Neutrophil (primary cell): ENCODE measurements around the gene AIG1.

Experiments used
- H3K27ac ChIP-seq: fragments of 200-600 bp; sonication (generic); 2 replicates; pipeline ENCODE4 v1.5.1; 2016; ENCODE audit warnings: mild to moderate bottlenecking, moderate library complexity
- H3K27me3 ChIP-seq: fragments of 200-600 bp; sonication (generic); 2 replicates; pipeline ENCODE4 v1.6.0; 2016; ENCODE audit warnings: mild to moderate bottlenecking
- H3K36me3 ChIP-seq: fragments of 200-600 bp; sonication (generic); 2 replicates; pipeline ENCODE4 v1.5.1; 2017
- H3K4me1 ChIP-seq, 2 experiments: fragments of 200-600 bp in 1 of 2; sonication (generic) in 1 of 2; 1 replicate in 1 of 2; 2 replicates in 1 of 2; pipeline versions ENCODE4 v1.5.1 to v1.6.1; 2013 to 2016; ENCODE audit warnings: low read depth in 1 of 2, low read length in 1 of 2, mild to moderate bottlenecking in 1 of 2, moderate library complexity in 1 of 2; ENCODE audit not compliant: control insufficient read depth in 1 of 2, insufficient read depth in 1 of 2
- H3K4me3 ChIP-seq, 2 experiments: fragments of 200-600 bp in 1 of 2; sonication (generic) in 1 of 2; 1 replicate in 1 of 2; 2 replicates in 1 of 2; pipeline ENCODE4 v1.5.1; 2013 to 2016; ENCODE audit warnings: low read depth in 1 of 2, low read length in 1 of 2, mild to moderate bottlenecking in 1 of 2, moderate library complexity in 1 of 2
- H3K9me3 ChIP-seq: fragments of 200-600 bp; sonication (generic); 2 replicates; pipeline ENCODE4 v1.5.1; 2016
- TF ChIP-seq, protein P1 (sequence below): fragments of 200-600 bp; sonication (generic); IDR thresholded peaks from 2 replicates; pipeline ENCODE4 v1.5.1; 2016; ENCODE audit warnings: antibody characterized with exemption

Gene AIG1

DNA sequence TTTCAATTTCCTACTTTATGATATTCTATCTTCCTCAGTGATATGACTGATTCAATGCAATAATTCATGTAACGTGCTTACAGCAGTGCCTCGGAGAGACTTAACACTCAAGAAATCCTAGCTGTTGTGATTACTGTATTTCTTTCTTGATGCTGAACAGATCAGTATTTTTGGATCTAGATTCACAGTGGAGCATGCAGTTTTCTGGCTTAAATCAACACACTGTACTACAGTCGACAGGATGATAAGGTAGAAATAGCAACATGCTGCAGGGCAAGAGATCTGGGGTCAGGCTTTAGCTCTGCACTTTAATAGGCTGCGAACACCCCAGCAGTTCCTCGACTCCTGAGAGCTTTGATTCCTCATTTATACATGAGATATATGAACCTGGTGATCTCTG lies 161.0 kb downstream of the AIG1 start:
- Histone ChIP-seq H3K4me1 (no peaks in the 10 kb centered on the region), H3K9me3 (no peaks in the 10 kb centered on the region), H3K4me3 (no peak overlapping the region), H3K27ac (no peak overlapping the region), H3K27me3 (no peaks in the 10 kb centered on the region), H3K36me3 (no peaks in the 10 kb centered on the region)
- TF ChIP-seq, protein P1, sequence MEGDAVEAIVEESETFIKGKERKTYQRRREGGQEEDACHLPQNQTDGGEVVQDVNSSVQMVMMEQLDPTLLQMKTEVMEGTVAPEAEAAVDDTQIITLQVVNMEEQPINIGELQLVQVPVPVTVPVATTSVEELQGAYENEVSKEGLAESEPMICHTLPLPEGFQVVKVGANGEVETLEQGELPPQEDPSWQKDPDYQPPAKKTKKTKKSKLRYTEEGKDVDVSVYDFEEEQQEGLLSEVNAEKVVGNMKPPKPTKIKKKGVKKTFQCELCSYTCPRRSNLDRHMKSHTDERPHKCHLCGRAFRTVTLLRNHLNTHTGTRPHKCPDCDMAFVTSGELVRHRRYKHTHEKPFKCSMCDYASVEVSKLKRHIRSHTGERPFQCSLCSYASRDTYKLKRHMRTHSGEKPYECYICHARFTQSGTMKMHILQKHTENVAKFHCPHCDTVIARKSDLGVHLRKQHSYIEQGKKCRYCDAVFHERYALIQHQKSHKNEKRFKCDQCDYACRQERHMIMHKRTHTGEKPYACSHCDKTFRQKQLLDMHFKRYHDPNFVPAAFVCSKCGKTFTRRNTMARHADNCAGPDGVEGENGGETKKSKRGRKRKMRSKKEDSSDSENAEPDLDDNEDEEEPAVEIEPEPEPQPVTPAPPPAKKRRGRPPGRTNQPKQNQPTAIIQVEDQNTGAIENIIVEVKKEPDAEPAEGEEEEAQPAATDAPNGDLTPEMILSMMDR, result no peak

DNA sequence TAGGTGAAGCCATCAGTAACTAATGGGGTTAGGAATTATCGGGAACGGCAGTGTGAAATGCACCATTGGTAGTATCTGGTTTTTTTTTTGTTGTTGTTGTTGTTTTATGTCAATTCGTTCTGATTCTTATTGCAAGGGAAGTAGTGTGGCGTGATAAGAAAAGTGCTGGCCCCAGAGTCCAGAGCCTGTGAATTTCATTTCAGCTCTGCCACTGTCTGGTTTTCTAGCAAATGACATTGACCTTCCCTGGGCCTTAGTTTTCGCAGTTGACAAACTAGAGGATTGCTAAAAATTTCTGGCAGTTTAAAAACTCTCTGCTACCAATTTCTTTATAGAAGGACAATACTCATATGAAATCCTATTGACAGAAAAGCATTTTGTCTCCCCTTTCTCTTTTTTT lies 161.6 kb downstream of the AIG1 start:
- no peaks in the 10 kb centered on the region for H3K4me1 ChIP-seq
- H3K36me3 ChIP-seq, result no peaks in the 10 kb centered on the region
- TF ChIP-seq, protein P1, result no peak
- H3K27ac ChIP-seq, result no peak overlapping the region
- no peaks in the 10 kb centered on the region for H3K9me3 ChIP-seq
- no peaks in the 10 kb centered on the region for H3K27me3 ChIP-seq
- no peak overlapping the region for H3K4me3 ChIP-seq

- Histone ChIP-seq H3K9me3 (no peaks in the 10 kb centered on the region), H3K27me3 (no peaks in the 10 kb centered on the region), H3K27ac (no peak overlapping the region), H3K4me1 (no peaks in the 10 kb centered on the region), H3K4me3 (no peak overlapping the region), H3K36me3 (no peaks in the 10 kb centered on the region)
- TF ChIP-seq, protein P1, result no peak
These were observed 162.1 kb downstream of the AIG1 start for GRCh38 chr6:143222801-143223231.

- Histone ChIP-seq H3K27ac (no peak overlapping the region), H3K36me3 (no peaks in the 10 kb centered on the region), H3K27me3 (no peaks in the 10 kb centered on the region), H3K4me1 (no peaks in the 10 kb centered on the region), H3K9me3 (no peaks in the 10 kb centered on the region), H3K4me3 (no peak overlapping the region)
- TF ChIP-seq, protein P1, result no peak
These were observed 163.2 kb downstream of the AIG1 start for GRCh38 chr6:143223895-143224294.

DNA sequence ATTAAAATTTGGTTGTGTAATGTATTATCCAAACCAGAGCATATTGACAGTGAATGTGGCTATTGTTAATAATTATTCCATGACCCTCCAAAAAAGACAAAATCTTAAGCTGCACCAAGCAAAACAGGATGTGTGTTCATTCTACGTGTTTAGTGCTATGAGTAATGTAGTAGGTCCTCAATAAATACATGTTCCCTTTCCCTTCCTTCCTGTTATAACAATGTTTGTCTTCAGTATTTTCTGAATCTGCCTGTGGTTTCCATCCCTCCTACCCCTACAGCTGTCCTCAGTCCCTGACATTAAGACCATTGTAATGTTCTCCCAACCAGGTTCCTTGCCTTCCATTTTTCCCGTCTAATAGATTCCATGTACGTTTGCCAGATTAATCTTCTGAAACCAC lies 163.8 kb downstream of the AIG1 start:
- Histone ChIP-seq H3K4me1 (no peaks in the 10 kb centered on the region), H3K27me3 (no peaks in the 10 kb centered on the region), H3K9me3 (no peaks in the 10 kb centered on the region), H3K27ac (no peak overlapping the region), H3K36me3 (no peaks in the 10 kb centered on the region), H3K4me3 (no peak overlapping the region)
- TF ChIP-seq, protein P1, result no peak

- no peaks in the 10 kb centered on the region for H3K36me3 ChIP-seq
- H3K27ac ChIP-seq, result no peak overlapping the region
- no peaks in the 10 kb centered on the region for H3K9me3 ChIP-seq
- H3K4me3 ChIP-seq, result no peak overlapping the region
- no peaks in the 10 kb centered on the region for H3K27me3 ChIP-seq
- TF ChIP-seq, protein P1, result no peak
- no peaks in the 10 kb centered on the region for H3K4me1 ChIP-seq
These were observed 165.2 kb downstream of the AIG1 start for GRCh38 chr6:143225929-143226328.
